ENCODE results near the gene GAPT. TPM values are rescaled to one million over a fixed set of nuclear protein-coding genes. Genes with fewer than 3 reads are reported as not detected.
"Not testable (repeated sequence)": the region's sequence is repeated elsewhere in the genome, so short reads cannot be mapped to it uniquely, and the experiment has no call there.

GAPT gene
- total RNA-seq, 2 experiments from 2014 or later: 11.2 to 15.1 TPM

DNA sequence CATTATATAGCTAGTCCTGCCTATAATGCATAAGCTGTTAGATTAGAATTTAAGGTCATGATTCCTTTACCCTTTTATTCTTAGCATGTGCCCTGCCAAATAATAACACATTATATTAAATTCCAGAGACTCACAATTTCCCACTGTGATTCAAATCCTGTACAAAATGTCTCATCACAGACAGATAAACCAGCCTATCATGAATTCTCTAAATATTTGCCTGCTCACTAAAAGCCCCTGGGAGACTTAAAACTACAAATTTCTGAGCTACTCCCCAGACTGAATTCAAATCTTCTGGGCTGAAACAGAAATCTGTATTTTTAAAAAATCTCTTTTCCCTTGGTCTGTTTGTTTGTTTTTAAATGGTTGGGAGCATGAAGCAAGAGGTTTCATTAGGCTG lies 32.7 kb downstream of the GAPT start:
- H2AFZ ChIP-seq (ENCODE audit: low read length): no peak overlapping the region
- POLR2A ChIA-PET: interaction anchor here (0.6 kb wide), 1 partner anchor 69 kb away, joined by 3 read pairs; no protein-coding TSS in a partner anchor
- intact Hi-C loops (cut with micrococcal nuclease; ENCODE audit: unreplicated experiment): no loop called here
- H3K9me3 ChIP-seq (ENCODE audit: low read length): no peaks in the 10 kb centered on the region
- H3K9me2 ChIP-seq (ENCODE audit: insufficient read depth, low read length): no peaks in the 10 kb centered on the region
- no TSS peak for BruUV-seq (replicated peaks)
- H3K27ac ChIP-seq (ENCODE audit: low read depth, low read length, poor library complexity, severe bottlenecking): no peak overlapping the region
- H3K79me2 ChIP-seq (ENCODE audit: insufficient read depth, low read depth, low read length): no peaks in the 10 kb centered on the region
- DNase-seq (ENCODE audit: low spot score): no peak
- H4K20me1 ChIP-seq (ENCODE audit: insufficient read depth, low read length): no peaks in the 10 kb centered on the region
- no peaks in the 10 kb centered on the region for H3K36me3 ChIP-seq (ENCODE audit: insufficient read depth, low read length)
- TF ChIP-seq, protein P1, sequence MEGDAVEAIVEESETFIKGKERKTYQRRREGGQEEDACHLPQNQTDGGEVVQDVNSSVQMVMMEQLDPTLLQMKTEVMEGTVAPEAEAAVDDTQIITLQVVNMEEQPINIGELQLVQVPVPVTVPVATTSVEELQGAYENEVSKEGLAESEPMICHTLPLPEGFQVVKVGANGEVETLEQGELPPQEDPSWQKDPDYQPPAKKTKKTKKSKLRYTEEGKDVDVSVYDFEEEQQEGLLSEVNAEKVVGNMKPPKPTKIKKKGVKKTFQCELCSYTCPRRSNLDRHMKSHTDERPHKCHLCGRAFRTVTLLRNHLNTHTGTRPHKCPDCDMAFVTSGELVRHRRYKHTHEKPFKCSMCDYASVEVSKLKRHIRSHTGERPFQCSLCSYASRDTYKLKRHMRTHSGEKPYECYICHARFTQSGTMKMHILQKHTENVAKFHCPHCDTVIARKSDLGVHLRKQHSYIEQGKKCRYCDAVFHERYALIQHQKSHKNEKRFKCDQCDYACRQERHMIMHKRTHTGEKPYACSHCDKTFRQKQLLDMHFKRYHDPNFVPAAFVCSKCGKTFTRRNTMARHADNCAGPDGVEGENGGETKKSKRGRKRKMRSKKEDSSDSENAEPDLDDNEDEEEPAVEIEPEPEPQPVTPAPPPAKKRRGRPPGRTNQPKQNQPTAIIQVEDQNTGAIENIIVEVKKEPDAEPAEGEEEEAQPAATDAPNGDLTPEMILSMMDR (conservative IDR thresholded peaks at IDR 0.05; ENCODE audit: low read length): no peak
- TF ChIP-seq EZH2phosphoT487 (IDR thresholded peaks at IDR 0.05; ENCODE audit: borderline replicate concordance, low read depth, low read length): no peak
- no peak overlapping the region for H3K4me2 ChIP-seq (ENCODE audit: low read length)
- H3K4me3 ChIP-seq (ENCODE audit: low read depth, low read length, poor library complexity, severe bottlenecking): no peak overlapping the region
- no peaks in the 10 kb centered on the region for H3K4me1 ChIP-seq (ENCODE audit: insufficient read depth, low read length, poor library complexity, severe bottlenecking)
- CTCF ChIA-PET (ENCODE audit: unreplicated experiment): no interaction called here

DNA sequence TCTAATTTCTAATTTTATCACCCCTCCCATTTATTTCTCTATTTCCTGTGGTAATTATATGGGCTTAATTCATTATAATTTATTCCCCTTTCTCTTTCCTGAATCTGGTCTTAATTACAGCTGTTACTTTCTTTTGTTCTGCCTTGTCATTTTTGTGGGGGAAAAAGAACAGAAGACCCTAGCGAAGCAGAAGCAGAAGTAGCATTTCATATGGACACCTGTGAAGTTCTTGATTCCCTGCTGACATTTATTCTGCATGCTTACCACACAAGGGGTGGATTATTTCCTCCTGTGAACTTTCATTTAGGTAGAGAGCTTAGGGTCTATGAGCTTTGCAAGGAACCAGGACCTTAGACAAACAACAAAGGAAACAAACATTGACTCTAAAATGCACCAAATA lies 33.3 kb downstream of the GAPT start:
- POLR2A ChIA-PET: no interaction called here
- Histone ChIP-seq H3K9me2 (ENCODE audit: insufficient read depth, low read length) (no peaks in the 10 kb centered on the region), H3K27ac (ENCODE audit: low read depth, low read length, poor library complexity, severe bottlenecking) (no peak overlapping the region), H2AFZ (ENCODE audit: low read length) (no peak overlapping the region), H3K36me3 (ENCODE audit: insufficient read depth, low read length) (no peaks in the 10 kb centered on the region), H3K4me2 (ENCODE audit: low read length) (no peak overlapping the region), H3K9me3 (ENCODE audit: low read length) (no peaks in the 10 kb centered on the region), H3K4me1 (ENCODE audit: insufficient read depth, low read length, poor library complexity, severe bottlenecking) (no peaks in the 10 kb centered on the region), H3K79me2 (ENCODE audit: insufficient read depth, low read depth, low read length) (no peaks in the 10 kb centered on the region), H3K4me3 (ENCODE audit: low read depth, low read length, poor library complexity, severe bottlenecking) (no peak overlapping the region), H4K20me1 (ENCODE audit: insufficient read depth, low read length) (no peaks in the 10 kb centered on the region)
- TF ChIP-seq, protein P1 (conservative IDR thresholded peaks at IDR 0.05; ENCODE audit: low read length): no peak
- no peak for TF ChIP-seq EZH2phosphoT487 (IDR thresholded peaks at IDR 0.05; ENCODE audit: borderline replicate concordance, low read depth, low read length)
- CTCF ChIA-PET (ENCODE audit: unreplicated experiment): no interaction called here
- DNase-seq (ENCODE audit: low spot score): no peak
- intact Hi-C loops (cut with micrococcal nuclease; ENCODE audit: unreplicated experiment): no loop called here
- no TSS peak for BruUV-seq (replicated peaks)

DNA sequence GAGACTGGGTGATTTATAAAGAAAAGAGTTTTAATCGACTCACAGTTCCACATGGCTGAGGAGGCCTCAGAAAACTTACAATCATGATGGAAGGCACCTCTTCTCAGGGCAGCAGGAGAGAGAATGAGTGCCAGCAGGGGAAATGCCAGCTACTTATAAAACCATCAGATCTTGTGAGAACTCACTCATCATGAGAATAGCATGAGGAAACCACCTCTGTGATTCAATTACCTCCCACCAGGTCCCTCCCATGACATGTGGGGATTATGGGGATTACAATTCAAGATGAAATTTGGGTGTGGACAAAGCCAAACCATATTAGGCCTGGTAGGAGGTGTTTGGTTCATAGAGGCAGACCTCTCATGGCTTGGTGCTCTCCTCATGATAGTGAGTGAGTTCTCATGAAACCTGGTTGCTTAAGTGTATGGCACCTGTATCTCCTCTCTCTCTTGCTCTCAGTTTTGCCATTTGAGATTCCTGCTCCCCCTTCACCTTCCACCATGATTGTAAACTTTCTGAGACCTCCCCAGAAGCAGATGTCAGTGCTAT lies 39.8 kb downstream of the GAPT start:
- CTCF ChIA-PET (ENCODE audit: unreplicated experiment): no interaction called here
- Histone ChIP-seq H3K9me3 (ENCODE audit: low read length) (no peaks in the 10 kb centered on the region), H4K20me1 (ENCODE audit: insufficient read depth, low read length) (no peaks in the 10 kb centered on the region), H2AFZ (ENCODE audit: low read length) (no peak overlapping the region), H3K4me3 (ENCODE audit: low read depth, low read length, poor library complexity, severe bottlenecking) (no peak overlapping the region), H3K4me2 (ENCODE audit: low read length) (no peak overlapping the region), H3K9me2 (ENCODE audit: insufficient read depth, low read length) (no peaks in the 10 kb centered on the region), H3K4me1 (ENCODE audit: insufficient read depth, low read length, poor library complexity, severe bottlenecking) (no peaks in the 10 kb centered on the region), H3K79me2 (ENCODE audit: insufficient read depth, low read depth, low read length) (no peaks in the 10 kb centered on the region), H3K27ac (ENCODE audit: low read depth, low read length, poor library complexity, severe bottlenecking) (no peak overlapping the region), H3K36me3 (ENCODE audit: insufficient read depth, low read length) (no peaks in the 10 kb centered on the region)
- no TSS peak for BruUV-seq (replicated peaks)
- TF ChIP-seq EZH2phosphoT487 (IDR thresholded peaks at IDR 0.05; ENCODE audit: borderline replicate concordance, low read depth, low read length): no peak
- TF ChIP-seq, protein P1 (conservative IDR thresholded peaks at IDR 0.05; ENCODE audit: low read length): no peak
- DNase-seq (ENCODE audit: low spot score): no peak
- intact Hi-C loops (cut with micrococcal nuclease; ENCODE audit: unreplicated experiment): no loop called here
- POLR2A ChIA-PET: no interaction called here

DNA sequence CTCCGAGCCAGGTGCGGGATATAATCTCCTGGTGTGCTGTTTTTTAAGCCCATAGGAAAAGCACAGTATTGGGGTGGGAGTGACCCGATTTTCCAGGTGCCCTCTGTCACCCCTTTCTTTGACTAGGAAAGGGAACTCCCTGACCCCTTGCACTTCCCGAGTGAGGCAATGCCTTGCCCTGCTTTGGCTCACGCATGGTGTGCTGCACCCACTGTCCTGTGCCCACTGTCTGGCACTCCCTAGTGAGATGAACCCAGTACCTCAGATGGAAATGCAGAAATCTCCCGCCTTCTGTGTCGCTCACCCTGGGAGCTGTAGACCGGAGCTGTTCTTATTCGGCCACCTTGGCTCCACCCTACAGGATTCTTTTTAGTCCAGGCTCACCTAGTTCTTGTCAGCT lies 50.7 kb downstream of the GAPT start:
- H3K4me2 ChIP-seq (ENCODE audit: low read length); H3K9me3 ChIP-seq (ENCODE audit: low read length); CTCF ChIA-PET (ENCODE audit: unreplicated experiment); H2AFZ ChIP-seq (ENCODE audit: low read length); H4K20me1 ChIP-seq (ENCODE audit: insufficient read depth, low read length); BruUV-seq (replicated peaks); H3K4me1 ChIP-seq (ENCODE audit: insufficient read depth, low read length, poor library complexity, severe bottlenecking); DNase-seq (ENCODE audit: low spot score); H3K36me3 ChIP-seq (ENCODE audit: insufficient read depth, low read length); H3K4me3 ChIP-seq (ENCODE audit: low read depth, low read length, poor library complexity, severe bottlenecking); POLR2A ChIA-PET; intact Hi-C loops (cut with micrococcal nuclease; ENCODE audit: unreplicated experiment); H3K9me2 ChIP-seq (ENCODE audit: insufficient read depth, low read length); H3K27ac ChIP-seq (ENCODE audit: low read depth, low read length, poor library complexity, severe bottlenecking); H3K79me2 ChIP-seq (ENCODE audit: insufficient read depth, low read depth, low read length): not testable (repeated sequence)
